EL (cell line): Measurements from ENCODE around the gene USP6NL.

Experiments
- DNase-seq: peaks from one replicate; pipeline ENCODE4 v3.0.0-alpha.2; 2016

USP6NL gene

DNA sequence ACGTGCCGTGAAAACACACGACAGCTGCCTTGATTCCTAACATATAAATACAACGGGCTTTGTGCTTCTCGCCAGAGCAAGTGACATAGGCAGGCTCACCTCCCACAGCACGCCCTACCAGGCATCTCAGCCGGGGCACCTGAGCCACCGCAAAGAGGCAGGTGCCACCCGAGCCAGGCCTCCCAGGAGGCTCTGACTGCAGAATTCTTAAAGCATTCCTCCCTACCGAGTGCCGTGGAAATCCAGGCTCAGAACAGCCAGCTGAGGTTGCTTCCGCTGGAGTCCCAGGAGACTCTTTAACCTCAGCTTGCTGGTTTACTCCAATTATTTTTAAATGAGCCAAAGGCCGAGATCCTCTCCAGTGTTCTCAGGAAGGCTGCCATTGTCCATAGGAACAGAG, 206.5 kb downstream of the USP6NL start:
- DNase-seq: no peak
